HG03139 (cell line): ENCODE measurements around the gene ZC3H13.

Experiments used
- ATAC-seq: cut with Tn5 transposase; IDR thresholded peaks from one replicate; pipeline ENCODE4 v1.9.1; 2021; ENCODE audit not compliant: unreplicated experiment

Gene ZC3H13

DNA sequence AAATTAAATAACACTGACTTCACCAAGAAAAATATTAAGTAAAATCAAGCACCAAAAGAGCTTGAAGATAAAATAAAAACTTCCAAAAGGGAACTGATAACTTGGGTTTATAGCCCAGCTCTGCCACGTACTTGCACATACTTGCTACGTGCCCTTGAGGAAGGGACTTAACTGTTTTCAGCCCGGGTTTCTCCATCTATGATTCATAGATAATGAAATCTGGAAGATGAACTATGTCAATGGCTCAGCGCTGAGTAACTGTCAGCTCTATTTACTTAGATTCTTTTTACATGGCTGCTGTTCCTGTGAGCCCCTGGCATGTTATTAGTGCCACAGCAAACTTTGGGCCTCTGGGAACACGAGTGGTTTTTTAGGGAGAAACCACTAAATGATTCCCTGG is 9.6 kb upstream of the ZC3H13 start:
- no peak for ATAC-seq

GRCh38 chr13:46059405-46059804 is 6.9 kb upstream of the ZC3H13 start:
- ATAC-seq: no peak

DNA sequence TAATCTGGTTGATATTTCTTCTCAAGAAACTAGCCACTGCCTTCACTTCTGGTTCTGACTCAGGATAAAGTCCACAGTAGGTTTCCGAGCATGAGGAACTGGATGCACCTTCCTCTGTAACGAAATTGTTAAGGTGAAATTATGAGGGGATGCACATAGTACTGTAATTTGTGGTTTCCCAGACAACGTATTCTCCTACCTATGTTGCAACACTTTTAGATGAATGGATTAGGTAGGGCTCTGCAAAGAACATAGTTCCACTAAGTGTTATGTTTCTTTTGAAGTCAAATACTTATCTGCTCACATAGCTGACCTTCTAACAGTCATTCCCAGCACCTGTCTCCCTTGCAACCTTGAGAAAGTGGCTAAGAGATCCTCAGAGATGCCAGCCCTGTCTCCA is 5.7 kb upstream of the ZC3H13 start:
- no peak for ATAC-seq

- ATAC-seq: no peak
These were observed 4.9 kb upstream of the ZC3H13 start for GRCh38 chr13:46057256-46058015.

DNA sequence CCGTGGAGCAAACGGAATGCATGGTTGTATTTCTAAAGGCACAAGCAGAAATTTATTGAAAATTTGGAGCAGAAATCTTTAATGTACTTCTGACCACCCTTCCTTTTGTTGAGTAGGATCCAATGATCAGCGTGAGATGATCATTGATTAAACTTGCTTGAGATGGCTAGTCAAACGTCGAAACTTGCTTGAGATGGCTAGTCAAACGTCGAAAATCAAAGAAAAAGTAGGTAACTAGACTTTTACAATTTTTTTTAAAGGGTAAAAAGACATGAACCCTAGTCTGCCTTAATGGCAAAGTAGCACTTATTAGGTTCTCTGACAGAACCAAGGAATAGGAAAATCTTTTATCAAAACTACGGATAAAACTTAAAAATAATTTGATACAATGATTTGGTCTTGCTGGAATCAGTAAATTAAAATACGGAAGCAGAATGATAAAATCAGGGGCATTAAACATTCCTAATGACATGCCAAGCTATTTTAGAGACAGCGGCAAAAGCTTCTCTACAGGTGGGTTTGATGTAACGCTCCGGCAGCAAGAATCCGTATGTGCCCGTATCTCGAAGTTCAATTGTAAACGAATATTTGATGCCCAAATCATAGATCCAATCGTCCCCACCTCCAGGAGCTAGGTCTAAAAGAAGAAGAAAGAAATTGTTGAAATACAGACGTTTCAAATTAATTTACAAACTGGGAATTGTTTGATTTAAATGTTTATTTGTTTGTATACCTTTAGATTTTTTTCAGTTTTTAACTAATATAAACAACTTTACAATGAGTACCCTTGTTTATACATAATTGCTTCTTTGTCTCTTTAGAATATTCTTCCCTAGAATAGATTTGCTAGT is 841 bp upstream of the ZC3H13 start:
- ATAC-seq: no peak

DNA sequence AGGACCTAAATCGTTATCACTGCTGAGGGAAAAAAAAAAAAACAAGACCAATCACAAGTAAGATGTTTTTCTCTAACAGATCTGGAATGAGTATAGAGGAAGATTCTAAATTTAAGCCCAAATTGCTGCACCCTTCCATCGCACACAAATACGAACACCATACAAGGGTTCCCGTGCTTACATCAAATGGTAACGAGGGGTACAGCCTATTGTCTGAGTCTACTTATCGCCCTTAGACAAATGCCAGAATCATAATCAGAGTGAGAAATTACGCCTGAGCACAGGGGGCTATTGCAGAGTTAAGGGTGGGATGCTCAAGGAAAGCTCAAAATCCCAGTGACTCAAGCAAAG is 603 bp downstream of the ZC3H13 start:
- peak; percentile 6 for ATAC-seq

DNA sequence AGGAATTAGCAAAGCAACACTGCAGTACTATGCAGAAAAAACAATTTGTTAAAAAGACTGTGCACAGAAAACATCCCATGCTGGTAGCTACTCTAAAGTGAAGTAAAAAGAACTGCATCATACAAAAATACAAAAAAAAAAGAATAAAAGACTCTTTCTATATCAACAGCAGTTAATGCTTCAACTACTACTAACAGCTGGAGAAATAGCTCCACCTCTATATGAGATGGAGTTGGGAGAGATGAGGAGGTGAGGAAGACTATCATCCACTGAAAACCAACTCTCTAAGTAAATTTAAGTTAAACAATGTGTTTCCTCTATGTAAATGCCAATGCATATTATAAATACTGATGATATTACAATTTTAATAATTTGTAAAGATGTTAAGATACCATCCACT is 1.8 kb downstream of the ZC3H13 start:
- no peak for ATAC-seq

DNA sequence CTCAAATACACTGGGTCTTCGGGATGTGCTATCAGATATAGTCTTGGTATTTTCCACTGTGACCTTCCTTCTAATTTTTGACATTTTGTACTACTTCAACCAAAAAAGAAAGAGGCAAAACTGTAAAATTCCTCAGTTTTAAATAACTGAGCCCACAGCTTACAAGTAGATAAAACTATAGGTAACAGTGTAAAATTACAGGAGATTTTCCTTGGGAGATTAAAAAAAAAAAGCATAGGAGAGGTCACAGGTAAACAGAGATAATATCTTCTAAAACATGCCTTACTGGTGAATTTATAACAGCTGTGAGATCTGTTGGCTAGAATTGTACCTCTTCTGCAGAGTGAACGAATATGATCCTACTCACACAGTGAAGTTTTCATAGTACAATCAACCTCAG is 7.1 kb downstream of the ZC3H13 start:
- ATAC-seq: no peak

DNA sequence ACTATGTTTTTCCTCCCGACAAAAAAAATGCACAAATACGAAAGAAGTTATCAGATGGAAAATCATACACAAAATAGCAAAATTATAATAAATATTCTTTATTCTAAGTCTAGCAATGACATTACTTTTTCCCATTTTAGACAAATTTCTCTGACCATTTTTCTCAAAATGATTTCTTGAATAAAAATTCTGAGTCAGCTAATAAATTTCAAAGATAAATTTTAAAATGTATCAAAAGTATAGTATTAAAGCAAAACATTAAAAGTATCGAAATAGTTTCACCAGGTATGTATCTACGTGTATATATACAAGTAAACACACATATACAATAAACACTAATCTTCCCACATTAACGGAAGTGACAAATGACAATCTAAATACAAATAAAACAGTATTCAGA is 8.9 kb downstream of the ZC3H13 start:
- ATAC-seq: no peak

- no peak for ATAC-seq
These were observed 11.1 kb downstream of the ZC3H13 start for GRCh38 chr13:46041419-46041839.

DNA sequence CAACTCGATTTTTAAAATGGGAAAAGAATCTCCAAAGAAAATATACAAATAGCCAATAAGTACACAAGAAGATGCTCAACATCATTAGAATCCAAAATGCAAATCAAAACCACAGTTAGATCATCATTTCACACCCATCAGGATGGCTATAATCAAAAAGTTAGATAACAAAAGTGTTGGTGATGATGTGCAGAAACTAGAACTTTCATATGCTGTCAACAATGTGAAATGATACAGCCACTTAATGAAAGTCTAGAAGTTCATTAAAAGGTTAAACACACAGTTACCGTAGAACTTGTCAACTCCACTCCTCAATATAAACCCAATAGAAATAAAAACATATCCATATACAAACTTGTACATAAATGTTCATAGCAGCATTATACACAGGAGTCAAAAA is 11.8 kb downstream of the ZC3H13 start:
- no peak for ATAC-seq

GRCh38 chr13:46039411-46040182 is 12.9 kb downstream of the ZC3H13 start:
- ATAC-seq: no peak

GRCh38 chr13:46038296-46038695 is 14.2 kb downstream of the ZC3H13 start:
- no peak for ATAC-seq

DNA sequence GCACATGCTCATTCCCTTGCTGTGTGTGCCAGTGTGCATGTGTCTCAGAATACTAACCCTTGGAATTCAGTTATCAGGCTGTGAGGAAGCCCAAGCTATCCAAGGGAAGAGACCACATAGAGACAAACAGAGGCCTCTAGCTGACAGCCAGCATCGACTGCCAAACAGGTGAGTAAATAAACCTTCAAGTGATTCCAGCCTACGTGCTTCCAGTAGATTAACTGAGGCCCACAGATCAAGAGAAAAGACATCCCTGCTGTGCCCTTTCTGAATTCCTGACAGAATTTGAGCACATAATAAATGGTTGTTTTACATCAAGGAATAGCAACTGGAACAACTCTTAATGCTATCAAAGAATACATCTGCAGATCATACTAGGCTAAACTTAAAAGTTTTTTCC is 17.5 kb downstream of the ZC3H13 start:
- no peak for ATAC-seq

GRCh38 chr13:46032341-46032740 is 20.2 kb downstream of the ZC3H13 start:
- no peak for ATAC-seq

GRCh38 chr13:46031581-46032263 is 20.8 kb downstream of the ZC3H13 start:
- no peak for ATAC-seq

- no peak for ATAC-seq
These were observed 27.4 kb downstream of the ZC3H13 start for GRCh38 chr13:46025157-46025556.

GRCh38 chr13:46022481-46022880 is 30.1 kb downstream of the ZC3H13 start:
- no peak for ATAC-seq

GRCh38 chr13:46016216-46016615 is 36.3 kb downstream of the ZC3H13 start:
- ATAC-seq: no peak

DNA sequence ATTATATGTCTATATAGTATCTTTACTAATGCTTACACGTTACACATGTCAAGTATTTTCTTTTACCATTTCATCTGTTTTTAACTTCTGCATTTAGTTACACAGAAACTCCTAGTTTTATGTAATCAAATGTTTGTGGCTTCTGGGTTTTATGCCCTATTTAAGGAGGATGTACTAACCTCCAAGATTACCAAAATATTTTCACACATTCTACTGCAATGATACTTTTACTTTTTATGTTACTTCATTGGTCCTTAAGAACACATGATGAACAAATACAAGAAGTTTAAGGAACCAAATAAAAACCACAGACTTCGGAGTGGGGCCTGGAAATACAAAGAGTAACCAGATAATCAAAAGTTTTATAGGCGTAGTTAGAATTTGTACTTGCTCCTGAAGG is 37.2 kb downstream of the ZC3H13 start:
- no peak for ATAC-seq

DNA sequence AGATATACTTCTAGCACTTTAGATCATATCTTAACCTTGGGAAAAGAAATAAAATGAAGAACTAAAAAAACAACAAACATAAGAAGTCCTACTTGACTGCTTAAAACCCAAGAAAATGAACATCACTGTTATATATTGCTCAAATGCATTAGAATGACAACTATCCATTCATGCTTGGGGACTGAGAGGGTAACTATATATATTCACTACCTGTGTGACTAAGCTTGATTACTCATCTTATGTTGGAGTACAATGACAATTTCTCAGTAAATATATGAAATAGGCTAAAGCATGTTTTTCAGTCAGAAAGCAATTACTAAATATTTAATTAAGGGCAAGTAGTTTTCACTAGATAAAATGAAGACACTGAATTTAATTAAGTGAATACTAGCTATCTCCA is 40.1 kb downstream of the ZC3H13 start:
- ATAC-seq: no peak
